ENCODE measurements around the gene FER1L5.

FER1L5 gene

DNA sequence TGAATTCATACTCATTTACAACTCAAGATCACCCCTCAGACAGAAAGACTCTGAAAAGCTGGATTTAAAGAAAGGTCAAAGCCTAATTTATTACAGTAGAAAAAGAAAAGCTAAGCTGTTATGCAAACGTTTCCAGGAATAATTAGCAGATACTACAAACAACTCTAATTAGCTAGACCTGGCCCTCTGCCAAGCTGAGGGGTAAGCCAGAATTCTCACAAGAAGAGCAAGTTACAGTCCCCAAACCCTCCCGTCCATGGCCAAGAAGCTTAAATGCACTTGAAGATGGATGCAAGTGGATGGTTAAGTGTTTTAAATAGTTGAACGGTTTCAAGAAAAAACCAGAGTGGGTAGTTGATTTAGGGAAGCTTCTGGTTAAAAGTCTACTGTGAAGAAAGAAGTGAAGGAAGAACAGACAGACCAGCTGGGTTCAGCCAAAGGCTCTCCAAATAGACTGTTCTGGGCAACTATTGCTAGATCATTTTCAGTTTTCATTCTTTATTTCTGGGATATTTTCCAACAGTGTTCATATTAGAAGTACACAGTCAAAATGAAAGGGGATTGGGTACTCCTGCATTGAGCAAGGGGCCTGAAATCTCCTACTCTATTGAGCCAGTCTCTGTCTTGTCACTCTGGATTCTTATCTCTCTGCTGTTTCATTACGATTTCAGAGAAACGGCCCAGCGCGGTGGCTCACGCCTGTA lies 92.5 kb downstream of the FER1L5 start:
- DNase-seq (ENCODE audit: extremely low spot score, insufficient read length, low read depth): no peak
- no peak for FAIRE-seq

DNA sequence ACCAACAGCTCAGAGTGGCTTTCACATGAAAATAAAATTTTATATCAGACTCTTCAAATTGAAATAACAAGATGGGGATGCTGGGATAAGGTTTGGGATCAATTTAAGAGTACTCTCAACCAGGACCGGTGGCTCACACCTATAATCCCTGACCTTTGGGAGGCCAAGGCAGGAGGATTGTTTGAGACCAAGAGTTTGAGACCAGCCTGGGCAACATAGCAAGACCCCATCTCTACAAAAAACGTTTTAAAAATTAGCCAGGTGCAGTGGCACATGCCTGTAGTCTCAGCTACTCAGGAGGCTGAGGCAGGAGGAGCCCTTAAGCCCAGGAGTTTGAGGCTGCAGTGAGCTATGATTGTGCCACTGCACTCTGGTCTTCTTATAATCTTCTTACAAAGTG lies 94.7 kb downstream of the FER1L5 start:
- DNase-seq (ENCODE audit: extremely low spot score, insufficient read length, low read depth) (no peak), FAIRE-seq (no peak)

DNA sequence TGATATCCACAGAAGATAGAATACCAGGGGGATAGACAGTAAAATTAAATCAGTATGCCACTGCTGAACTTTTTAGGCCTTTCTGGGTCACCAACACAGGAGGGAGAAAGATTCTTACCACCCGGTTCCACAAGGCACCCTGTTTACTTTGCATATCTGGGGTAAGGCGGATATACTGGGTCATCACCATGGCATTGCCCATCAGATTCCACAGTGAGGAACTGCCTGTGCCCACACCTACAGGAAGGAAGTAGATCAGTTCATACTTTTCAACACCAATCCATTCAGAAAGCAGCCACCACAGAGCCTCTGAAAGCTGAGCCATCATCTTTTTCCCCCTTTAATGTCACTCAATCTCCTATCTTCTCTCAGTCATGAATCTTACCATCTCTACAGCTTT lies 95.3 kb downstream of the FER1L5 start:
- DNase-seq (ENCODE audit: extremely low spot score, insufficient read length, low read depth) (no peak), FAIRE-seq (no peak)

DNA sequence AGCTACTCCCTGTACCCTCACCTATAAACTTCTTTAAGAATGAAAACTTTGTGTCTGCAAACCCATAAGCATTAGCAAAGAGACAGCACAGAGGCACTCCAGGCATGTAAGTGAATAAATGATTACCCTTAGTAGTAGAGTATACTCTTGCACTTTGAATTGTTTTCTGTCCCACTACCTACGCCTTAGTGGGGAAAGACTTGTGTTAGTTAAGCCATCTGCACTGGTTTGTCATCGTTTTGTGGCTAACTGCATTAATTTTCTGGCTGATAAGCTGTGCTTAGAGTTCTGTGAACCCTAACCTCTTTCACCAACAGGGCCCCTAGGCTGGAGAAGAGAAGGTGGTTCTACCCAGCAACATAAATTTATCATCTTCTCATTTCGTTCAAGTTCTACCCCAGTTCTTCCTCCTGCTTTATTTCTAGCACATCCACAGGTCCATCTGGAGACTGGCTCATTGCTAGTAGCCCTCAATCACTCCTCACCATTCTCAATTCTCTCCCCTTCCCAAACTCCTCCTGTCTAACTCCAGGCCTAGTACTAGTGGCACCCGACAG lies 96.6 kb downstream of the FER1L5 start:
- no peak for FAIRE-seq
- DNase-seq (ENCODE audit: extremely low spot score, insufficient read length, low read depth): no peak

DNA sequence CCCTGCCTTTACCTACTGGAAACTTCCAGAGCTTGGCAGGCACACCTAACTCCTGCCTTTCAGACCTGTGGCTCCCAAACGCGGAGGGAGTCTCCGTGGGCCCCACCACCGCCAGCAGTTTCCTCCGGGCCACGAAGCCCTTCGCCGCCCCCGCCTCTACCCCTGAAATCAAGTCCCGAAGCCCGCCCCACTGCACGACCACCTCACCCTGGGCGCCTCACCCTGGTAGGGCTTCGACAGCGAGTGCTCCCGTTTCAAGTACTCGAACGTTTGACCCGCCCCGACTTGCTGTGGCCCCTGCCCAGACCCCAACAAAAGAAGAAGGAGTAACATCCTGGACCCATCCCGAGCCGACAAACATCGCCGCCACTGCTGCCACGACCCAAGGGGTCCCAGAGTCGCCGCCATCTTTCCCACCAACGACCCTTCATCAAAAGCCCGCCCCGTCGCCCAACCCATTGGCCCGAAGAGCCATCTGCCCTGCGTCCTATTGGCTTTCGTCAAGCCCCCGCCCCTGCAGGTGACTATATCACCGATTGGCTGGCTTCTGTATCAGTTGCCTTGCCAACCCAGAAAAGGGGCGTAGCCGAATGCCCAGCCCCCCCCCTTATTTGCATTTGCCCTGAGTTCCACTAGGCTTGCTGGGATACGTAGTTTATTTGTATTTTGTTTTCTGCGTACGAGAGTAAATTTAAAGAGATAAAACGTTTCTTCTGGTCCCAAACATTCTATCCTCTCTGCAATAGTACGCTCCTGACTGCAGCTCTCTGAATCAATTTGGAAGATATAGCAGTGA lies 97.3 kb downstream of the FER1L5 start, which contains the start of gene LMAN2L:
Gene LMAN2L (minus strand): TSS at position 432 of the 796 bp plus-strand sequence. CDS start 24 bp downstream, at position 408.
- FAIRE-seq (peak; percentile 95), DNase-seq (ENCODE audit: extremely low spot score, insufficient read length, low read depth) (peak; percentile 87)

DNA sequence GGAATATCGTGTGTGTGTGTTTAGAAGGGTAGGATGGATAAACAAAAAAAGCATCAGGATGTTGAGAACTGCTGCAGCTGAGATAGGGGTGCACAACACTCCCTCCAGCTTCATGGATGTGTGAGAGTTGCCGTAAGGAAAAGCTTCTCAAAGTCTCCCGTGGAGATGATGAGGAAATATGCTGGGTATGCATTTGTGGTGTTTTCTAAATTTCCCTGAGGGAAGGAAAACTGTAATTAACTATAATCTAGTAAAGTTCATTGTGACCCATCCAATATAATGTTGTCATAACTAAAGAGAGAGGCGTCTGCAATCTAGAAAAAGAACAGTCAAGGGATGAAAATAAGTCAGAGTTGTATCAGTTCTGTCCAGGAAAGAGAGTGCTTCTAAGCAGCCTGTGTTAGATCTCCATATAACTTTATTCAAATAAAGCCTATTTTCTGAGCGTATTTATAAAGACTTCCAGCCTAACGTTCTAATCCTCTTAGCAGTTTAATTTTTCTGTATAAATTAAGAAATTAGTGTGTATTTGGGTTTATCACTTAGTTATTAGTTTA lies 104.6 kb downstream of the FER1L5 start:
- no peak for FAIRE-seq

DNA sequence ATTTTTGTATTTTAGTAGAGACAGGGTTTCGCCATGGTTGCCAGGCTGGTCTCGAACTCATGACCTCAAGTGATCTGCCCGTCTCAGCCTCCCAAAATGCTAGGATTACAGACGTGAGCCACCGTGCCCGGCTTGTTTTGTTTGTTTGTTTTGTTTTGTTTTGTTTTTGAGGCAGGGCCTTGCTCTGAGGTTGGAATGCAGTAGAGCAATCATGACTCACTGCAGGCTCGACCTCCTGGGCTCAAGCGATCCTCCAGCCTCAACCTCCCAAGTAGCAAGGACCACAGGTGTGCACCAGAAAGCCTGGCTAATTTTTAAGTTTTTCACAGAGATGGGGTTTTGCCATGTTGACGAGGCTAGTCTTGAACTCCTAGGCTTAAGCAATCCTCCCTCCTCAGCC lies 109.2 kb downstream of the FER1L5 start:
- no peak for FAIRE-seq
- no peak for DNase-seq (ENCODE audit: extremely low spot score, insufficient read length, low read depth)

More for the DNA sequence above, 104.6 kb downstream of the FER1L5 start:
- no peak for DNase-seq (ENCODE audit: extremely low spot score, insufficient read length, low read depth)

DNA sequence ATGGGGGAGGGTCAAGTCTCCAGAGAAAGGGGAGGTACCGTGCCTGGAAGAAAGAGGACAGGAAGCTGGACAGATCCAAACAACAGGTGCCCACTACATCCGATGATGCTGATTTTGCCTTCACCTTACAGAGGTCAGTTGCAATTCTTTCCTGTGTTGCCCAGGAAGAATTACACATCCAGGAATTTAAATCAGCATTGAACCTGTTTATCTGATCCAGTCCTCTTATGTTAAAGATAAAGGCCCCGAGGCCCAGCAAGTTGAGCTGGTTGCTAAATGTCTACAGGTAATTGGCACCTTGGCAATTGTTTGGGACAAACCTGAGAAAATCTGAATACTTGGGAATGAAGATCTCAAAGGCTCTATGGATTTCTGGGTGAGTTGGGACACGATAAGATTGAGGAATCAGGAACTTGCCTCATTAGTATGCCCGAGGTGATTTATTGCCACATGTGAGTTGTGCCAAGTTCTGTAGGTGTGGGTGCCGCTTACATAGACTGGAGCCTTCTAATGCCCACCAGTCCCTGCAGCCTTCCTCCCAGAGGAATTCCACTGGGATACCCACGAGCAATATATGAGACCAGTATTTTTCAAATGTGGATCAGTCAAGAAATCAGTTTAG lies 111.2 kb downstream of the FER1L5 start:
- no peak for DNase-seq (ENCODE audit: extremely low spot score, insufficient read length, low read depth)
- FAIRE-seq: no peak

DNA sequence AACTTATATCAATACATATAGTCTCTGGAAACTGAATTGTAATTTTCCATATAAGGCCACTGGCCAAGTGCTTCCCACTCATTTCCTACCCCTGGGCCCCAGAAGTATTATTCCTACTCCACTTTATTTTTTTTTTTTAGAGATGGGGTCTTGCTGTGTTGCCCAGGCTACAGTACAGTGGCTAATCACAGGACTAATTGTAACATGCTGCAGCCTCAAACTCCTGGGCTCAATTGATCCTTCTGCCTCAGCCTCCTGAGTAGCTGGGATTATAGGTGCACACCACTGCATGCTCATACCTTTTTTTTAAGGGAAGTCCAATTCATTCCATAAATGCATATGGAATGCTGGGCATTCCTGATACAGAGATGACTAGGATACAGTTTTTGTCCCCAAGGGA lies 111.8 kb downstream of the FER1L5 start:
- FAIRE-seq: no peak
- DNase-seq (ENCODE audit: extremely low spot score, insufficient read length, low read depth): no peak

Measured in GM18507 (cell line).